ENCODE results near the gene TMEM129.

DNA sequence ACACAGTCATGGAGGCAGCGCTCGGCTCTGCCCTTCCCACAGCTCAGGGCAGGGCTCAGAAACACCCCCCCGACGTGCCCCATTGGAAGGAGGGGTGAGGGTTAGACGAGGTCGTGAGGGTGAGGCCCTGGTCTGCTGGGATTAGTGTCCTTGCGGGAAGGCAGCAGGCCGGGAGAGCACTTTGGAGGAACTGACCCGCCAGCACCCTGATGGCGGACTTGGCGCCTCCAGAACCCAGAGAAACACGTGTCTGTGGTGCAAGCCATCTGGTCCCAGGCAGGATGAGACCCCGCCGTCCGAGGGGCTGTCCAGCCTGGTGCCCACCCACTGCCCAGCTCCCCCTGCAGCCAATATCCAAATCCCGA lies 26.5 kb upstream of the TMEM129 start:
- TF ChIP-seq, protein P1, sequence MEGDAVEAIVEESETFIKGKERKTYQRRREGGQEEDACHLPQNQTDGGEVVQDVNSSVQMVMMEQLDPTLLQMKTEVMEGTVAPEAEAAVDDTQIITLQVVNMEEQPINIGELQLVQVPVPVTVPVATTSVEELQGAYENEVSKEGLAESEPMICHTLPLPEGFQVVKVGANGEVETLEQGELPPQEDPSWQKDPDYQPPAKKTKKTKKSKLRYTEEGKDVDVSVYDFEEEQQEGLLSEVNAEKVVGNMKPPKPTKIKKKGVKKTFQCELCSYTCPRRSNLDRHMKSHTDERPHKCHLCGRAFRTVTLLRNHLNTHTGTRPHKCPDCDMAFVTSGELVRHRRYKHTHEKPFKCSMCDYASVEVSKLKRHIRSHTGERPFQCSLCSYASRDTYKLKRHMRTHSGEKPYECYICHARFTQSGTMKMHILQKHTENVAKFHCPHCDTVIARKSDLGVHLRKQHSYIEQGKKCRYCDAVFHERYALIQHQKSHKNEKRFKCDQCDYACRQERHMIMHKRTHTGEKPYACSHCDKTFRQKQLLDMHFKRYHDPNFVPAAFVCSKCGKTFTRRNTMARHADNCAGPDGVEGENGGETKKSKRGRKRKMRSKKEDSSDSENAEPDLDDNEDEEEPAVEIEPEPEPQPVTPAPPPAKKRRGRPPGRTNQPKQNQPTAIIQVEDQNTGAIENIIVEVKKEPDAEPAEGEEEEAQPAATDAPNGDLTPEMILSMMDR (conservative IDR thresholded peaks at IDR 0.05), result no peak
- TF ChIP-seq EZH2 (IDR thresholded peaks at IDR 0.05; ENCODE audit: low read depth), result no peak

Measured in PC-9 (cell line).